Nucleus accumbens (tissue), 56 donors: ENCODE measurements around the gene MRGPRE.
"Not testable (repeated sequence)": the region's sequence is repeated elsewhere in the genome, so short reads cannot be mapped to it uniquely, and the experiment has no call there.

ENCODE experiments used
- DNase-seq, 56 donors: peaks; one replicate each; lab custom pipeline; 2025; lab: John Stamatoyannopoulos, UW

MRGPRE gene

GRCh38 chr11:3231851-3232744 lies at the start of gene MRGPRE:
Gene MRGPRE (minus strand): TSS chr11:3232417. CDS start chr11:3228799, 3,618 bp downstream.
- peak in 2 of 56 donors; percentile 12 to 49 for DNase-seq

- DNase-seq, result not testable (repeated sequence)
These were observed 48.9 kb upstream of the MRGPRE start for GRCh38 chr11:3281146-3281545.

GRCh38 chr11:3280662-3281061 lies 48.4 kb upstream of the MRGPRE start:
- not testable (repeated sequence) for DNase-seq

GRCh38 chr11:3278922-3279321 lies 46.7 kb upstream of the MRGPRE start:
- not testable (repeated sequence) for DNase-seq

GRCh38 chr11:3273629-3274028 lies 41.4 kb upstream of the MRGPRE start:
- not testable (repeated sequence) for DNase-seq

- not testable (repeated sequence) for DNase-seq
These were observed 30.3 kb upstream of the MRGPRE start for GRCh38 chr11:3262548-3262947.

GRCh38 chr11:3261831-3262230 lies 29.6 kb upstream of the MRGPRE start:
- not testable (repeated sequence) for DNase-seq

- not testable (repeated sequence) for DNase-seq
These were observed 25.3 kb upstream of the MRGPRE start for GRCh38 chr11:3257509-3257908.

GRCh38 chr11:3255241-3255640 lies 23.0 kb upstream of the MRGPRE start:
- DNase-seq, result not testable (repeated sequence)

- not testable (repeated sequence) for DNase-seq
These were observed 22.6 kb upstream of the MRGPRE start for GRCh38 chr11:3254773-3255172.

- no peak for DNase-seq
These were observed 12.9 kb upstream of the MRGPRE start for GRCh38 chr11:3245071-3245470.

GRCh38 chr11:3243880-3244279 lies 11.7 kb upstream of the MRGPRE start:
- DNase-seq, result no peak

- no peak for DNase-seq
These were observed 4.9 kb upstream of the MRGPRE start for GRCh38 chr11:3237119-3237518.

- DNase-seq, result no peak
These were observed 2.6 kb upstream of the MRGPRE start for GRCh38 chr11:3234846-3235245.

GRCh38 chr11:3232956-3233355 lies 739 bp upstream of the MRGPRE start:
- DNase-seq, result no peak

GRCh38 chr11:3231550-3231850 lies 717 bp downstream of the MRGPRE start:
- no peak for DNase-seq

GRCh38 chr11:3230636-3231549 lies 1.3 kb downstream of the MRGPRE start:
- DNase-seq, result no peak

GRCh38 chr11:3229673-3230630 lies 2.3 kb downstream of the MRGPRE start:
- DNase-seq, result no peak

- DNase-seq, result no peak
These were observed 3.8 kb downstream of the MRGPRE start for GRCh38 chr11:3228445-3228829.
